Stomach (tissue), 19 donors: ENCODE measurements around the gene PET117. TPM values are rescaled to one million over a fixed set of nuclear protein-coding genes. Genes with fewer than 3 reads are reported as not detected.
A peak's percentile ranks its signal among the peaks of the same experiment; 100 is the strongest.
"Not testable (repeated sequence)": the region's sequence is repeated elsewhere in the genome, so short reads cannot be mapped to it uniquely, and the experiment has no call there.

ENCODE experiments used
- DNase-seq, 2 donors: peaks; one replicate each; pipeline versions ENCODE4 v3.0.0 to v3.0.0-alpha.2; 2013 to 2019
- H3K27ac ChIP-seq, 5 donors: fragments of 200-600 bp in 4 of 5; sonication (generic) in 4 of 5; one replicate each; pipeline ENCODE4 v1.5.1; 2013 to 2019; ENCODE audit warnings: mild to moderate bottlenecking in 1 of 5, moderate library complexity in 1 of 5
- H3K27me3 ChIP-seq, 3 donors: fragments of 200-600 bp; sonication (generic); one replicate each; pipeline ENCODE4 v1.5.1; 2017 to 2019; ENCODE audit warnings: mixed run types in 1 of 3
- H3K36me3 ChIP-seq, 4 donors: fragments of 200-600 bp; sonication (generic); 1 replicate in 3 of 4; 2 replicates in 1 of 4; pipeline ENCODE4 v1.5.1; 2016 to 2019
- H3K4me1 ChIP-seq, 4 donors: fragments of 200-600 bp; sonication (generic); one replicate each; pipeline ENCODE4 v1.5.1; 2016 to 2019
- H3K4me3 ChIP-seq, 4 donors: fragments of 200-600 bp; sonication (generic) in 3 of 4; one replicate each; pipeline ENCODE4 v1.5.1; 2016 to 2019; ENCODE audit warnings: mild to moderate bottlenecking in 1 of 4
- H3K9me3 ChIP-seq, 4 donors: fragments of 200-600 bp; sonication (generic); one replicate each; pipeline ENCODE4 v1.5.1; 2016 to 2019
- EP300 ChIP-seq: sonication (generic); formaldehyde crosslinking; IDR thresholded peaks from one replicate; pipeline ENCODE4 v1.6.1; 2017; ENCODE audit warnings: antibody characterized with exemption
- POLR2A ChIP-seq, 4 donors: fragments of 450-650 bp; IDR thresholded peaks; one replicate each; pipeline ENCODE4 v1.6.1; 2016; ENCODE audit warnings: antibody characterized with exemption in 4 of 4, control low read depth in 2 of 4, mild to moderate bottlenecking in 1 of 4, moderate library complexity in 1 of 4
- POLR2AphosphoS5 ChIP-seq, 3 donors: sonication (generic); formaldehyde crosslinking; IDR thresholded peaks; one replicate each; pipeline ENCODE4 v1.6.1; 2016; ENCODE audit warnings: antibody characterized with exemption in 3 of 3
- WGBS, 5 donors: extraction: QIAGEN DNeasy Blood & Tissue Kit in 3 of 5; methylation state at CpG; one replicate each; pipeline versions ENCODE4 v1.1.5 to v1.1.7; 2013 to 2018; 5-methylcytosine and 5-hydroxymethylcytosine counted together
- intact Hi-C: fragments of 100-400 bp; cut with DNase I; formaldehyde crosslinking; loops from one replicate; pipeline ENCODE4 v1.15.1; 2023; ENCODE audit warnings: low total_unique reads
- long read RNA-seq, 10 donors: transcript quantifications; one replicate each; lab custom pipeline, GENCODE V29; 2026
- polyA plus RNA-seq, 3 donors: library from polyadenylated mRNA; stranded (reverse); fragments of 200-250 nt; gene quantifications; one replicate each; pipeline ENCODE4 v1.2.3, GENCODE V29; 2013
- total RNA-seq, 5 donors: library from RNA; depleted of rRNA; stranded (reverse); fragments of >200 nt; gene quantifications; one replicate each; pipeline versions ENCODE4 v1.1.0 to v1.2.3, GENCODE V29; 2014 to 2016
- TF ChIP-seq, protein P1 (sequence below), 7 experiments: fragments of 450-650 bp in 4 of 7; fragments of 200-600 bp in 3 of 7; sonication (generic) in 3 of 7; IDR thresholded peaks; one replicate each; pipeline ENCODE4 v1.5.1; 2016 to 2019; ENCODE audit warnings: antibody characterized with exemption in 7 of 7, control low read depth in 2 of 7, mild to moderate bottlenecking in 1 of 7
- donor health status: healthy with polysubstance abuse.
- donor health status: Bipolar disorder and iron deficiency.
- donor health status: healthy.

PET117 gene, protein sequence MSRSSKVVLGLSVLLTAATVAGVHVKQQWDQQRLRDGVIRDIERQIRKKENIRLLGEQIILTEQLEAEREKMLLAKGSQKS
- 10 to 100 TPM in 2 of 5 donors, 1 to 10 TPM in 3; 1.2 to 23.5 (median 4.6) TPM for total RNA-seq
- polyA plus RNA-seq, result 10 to 100 TPM; 11.5 to 20.9 (median 19.3) TPM
- long read RNA-seq, donor 1, partial matches to known transcripts, result 0 of 4 reads
- long read RNA-seq, donor 1, other reads (novel, unspliced or antisense), result 0 of 4 reads
- long read RNA-seq, donor 2, partial matches to known transcripts, result 0 of 2 reads
- long read RNA-seq, donor 2, other reads (novel, unspliced or antisense), result 0 of 2 reads
- long read RNA-seq, donor 3, partial matches to known transcripts, result 0 of 3 reads
- long read RNA-seq, donor 3, other reads (novel, unspliced or antisense), result 0 of 3 reads
- long read RNA-seq, donor 4, result 0 reads
- long read RNA-seq, donor 5, transcript PET117-201 (2 exons, 1,141 nt), result major isoform, 6 of 6 reads
- long read RNA-seq, donor 5, partial matches to known transcripts, result 0 of 6 reads
- long read RNA-seq, donor 5, other reads (novel, unspliced or antisense), result 0 of 6 reads
- long read RNA-seq, donor 6, transcript PET117-201 (2 exons, 1,141 nt), result major isoform, 10 of 10 reads
- long read RNA-seq, donor 6, partial matches to known transcripts, result 0 of 10 reads
- long read RNA-seq, donor 6, other reads (novel, unspliced or antisense), result 0 of 10 reads
- long read RNA-seq, donor 7, transcript PET117-201 (2 exons, 1,141 nt), result major isoform, 8 of 8 reads
- long read RNA-seq, donor 7, partial matches to known transcripts, result 0 of 8 reads
- long read RNA-seq, donor 7, other reads (novel, unspliced or antisense), result 0 of 8 reads
- long read RNA-seq, donor 8, transcript PET117-201 (2 exons, 1,141 nt), result major isoform, 9 of 9 reads
- long read RNA-seq, donor 8, partial matches to known transcripts, result 0 of 9 reads
- long read RNA-seq, donor 8, other reads (novel, unspliced or antisense), result 0 of 9 reads
- long read RNA-seq, donor 9, partial matches to known transcripts, result 0 of 2 reads
- long read RNA-seq, donor 9, other reads (novel, unspliced or antisense), result 0 of 2 reads
- long read RNA-seq, donor 10, partial matches to known transcripts, result 0 of 3 reads
- long read RNA-seq, donor 10, other reads (novel, unspliced or antisense), result 0 of 3 reads

DNA sequence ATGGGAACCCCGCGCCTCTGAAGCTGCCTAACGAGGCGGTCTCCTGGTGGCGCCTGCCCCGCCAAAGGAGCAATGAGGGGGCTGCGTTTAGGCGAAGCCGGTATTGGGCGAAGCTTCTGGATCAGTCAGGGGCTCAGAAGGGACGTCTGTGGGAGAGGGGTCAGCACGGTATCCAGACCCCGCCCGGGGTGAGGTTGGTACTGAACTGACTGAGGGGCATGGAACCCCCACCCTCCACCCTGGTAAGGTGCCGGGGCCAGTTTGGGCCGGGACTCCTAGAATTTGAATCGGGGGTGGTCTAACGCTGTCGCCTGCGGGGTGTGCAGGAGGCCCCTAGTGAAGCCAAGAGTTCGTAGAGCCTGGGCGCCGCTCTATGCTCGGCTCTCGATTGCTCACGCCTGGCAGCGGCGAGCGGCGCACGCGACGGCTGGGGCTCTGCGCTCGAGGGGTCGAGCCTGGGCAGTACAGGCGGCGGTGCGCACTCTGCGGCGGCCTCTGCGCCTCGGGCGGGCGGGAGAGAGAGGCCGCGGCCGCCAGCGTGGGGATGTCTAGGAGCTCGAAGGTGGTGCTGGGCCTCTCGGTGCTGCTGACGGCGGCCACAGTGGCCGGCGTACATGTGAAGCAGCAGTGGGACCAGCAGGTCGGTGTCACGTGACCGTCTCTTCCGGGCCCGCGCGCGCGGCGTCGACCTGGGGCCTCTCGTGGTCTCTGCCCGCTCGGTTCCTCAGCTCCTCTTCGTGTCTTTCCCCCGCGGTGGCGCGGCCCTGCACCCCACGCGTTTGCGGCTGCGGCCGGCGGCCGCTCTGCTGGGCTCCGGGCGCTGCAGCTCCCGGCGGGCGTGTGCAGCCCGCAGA is at the start of gene PET117, which contains the start of gene KAT14:
Gene PET117, plus strand, starts transcription at position 452 of the 854 bp plus-strand sequence. Its CDS starts 93 bp downstream, at position 545.
Gene KAT14, plus strand, starts transcription at position 452 of the 854 bp plus-strand sequence. CDS start 4,798 bp downstream, outside the sequence.
- Histone ChIP-seq H3K27ac (peak within 1 kb of the TSS; percentile 83 to 97 (median 96)), H3K4me1 (peaks cover 21 to 56% (median 38%) of the 10 kb centered on the region in 4 donors), H3K4me3 (peak within 1 kb of the TSS; percentile 74 to 98 (median 96)), H3K9me3 (no peaks in the 10 kb centered on the region), H3K27me3 (no peaks in the 10 kb centered on the region), H3K36me3 (peaks cover 1 to 9% (median 7%) of the 10 kb centered on the region in 4 donors)
- 0 to 2% (median 0%) methylated on average over 28 to 87 of the region's 87 CpGs for WGBS, 5 donors
- TF ChIP-seq POLR2AphosphoS5 (IDR thresholded peaks at IDR 0.05), result peak; percentile 83 to 97 (median 90)
- no peak for TF ChIP-seq EP300
- intact Hi-C loops, result no loop called here
- peak; percentile 90 to 98 for DNase-seq

DNA sequence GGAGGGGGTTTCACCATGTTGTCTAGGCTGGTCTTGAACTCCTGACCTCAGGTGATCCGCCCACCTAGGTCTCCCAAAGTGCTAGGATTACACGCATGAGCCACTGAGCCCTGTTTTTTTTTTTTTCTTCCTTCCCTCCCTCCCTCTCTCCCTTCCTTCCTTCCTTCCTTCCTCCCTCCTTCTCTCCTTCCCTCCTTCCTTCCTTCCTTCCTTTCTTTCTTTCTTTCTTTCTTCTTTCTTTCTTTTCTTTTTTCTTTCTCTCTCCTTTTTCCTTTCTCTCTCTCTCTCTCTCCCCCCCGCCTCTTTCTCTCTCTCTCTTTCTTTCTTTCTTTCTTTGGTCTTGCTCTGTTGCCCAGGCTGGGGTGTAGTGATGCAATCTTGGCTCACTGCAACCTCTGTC is 49.4 kb upstream of the PET117 start:
- H3K4me1 ChIP-seq, H3K9me3 ChIP-seq, intact Hi-C loops, H3K36me3 ChIP-seq, H3K27ac ChIP-seq, DNase-seq, H3K4me3 ChIP-seq: not testable (repeated sequence)
- peaks cover 0 to 12% (median 0%) of the 10 kb centered on the region in 3 donors for H3K27me3 ChIP-seq
- 80 to 94% (median 90%) methylated on average over 3 of the region's 3 CpGs for WGBS, 5 donors

DNA sequence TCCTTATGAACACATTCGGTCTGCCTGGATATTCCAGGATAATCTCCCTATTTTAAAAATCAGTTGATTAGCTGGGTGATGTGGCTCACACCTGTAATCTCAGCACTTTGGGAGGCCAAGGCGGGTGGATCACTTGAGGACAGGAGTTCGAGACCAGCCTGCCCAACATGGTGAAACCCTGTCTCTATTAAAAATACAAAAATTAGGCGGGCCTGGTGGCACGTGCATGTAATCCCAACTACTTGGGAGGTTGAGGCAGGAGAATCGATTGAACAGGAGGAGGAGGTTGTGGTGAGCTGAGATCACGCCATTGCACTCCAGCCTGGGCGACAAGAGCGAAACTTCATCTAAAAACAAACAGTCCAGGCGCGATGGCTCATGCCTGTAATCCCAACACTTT is 48.8 kb upstream of the PET117 start:
- H3K36me3 ChIP-seq, H3K4me1 ChIP-seq, DNase-seq, H3K9me3 ChIP-seq, H3K27ac ChIP-seq, intact Hi-C loops, H3K4me3 ChIP-seq: not testable (repeated sequence)
- 92 to 94% (median 94%) methylated on average over 11 of the region's 11 CpGs for WGBS, 5 donors
- peaks cover 0 to 14% (median 0%) of the 10 kb centered on the region in 3 donors for H3K27me3 ChIP-seq

DNA sequence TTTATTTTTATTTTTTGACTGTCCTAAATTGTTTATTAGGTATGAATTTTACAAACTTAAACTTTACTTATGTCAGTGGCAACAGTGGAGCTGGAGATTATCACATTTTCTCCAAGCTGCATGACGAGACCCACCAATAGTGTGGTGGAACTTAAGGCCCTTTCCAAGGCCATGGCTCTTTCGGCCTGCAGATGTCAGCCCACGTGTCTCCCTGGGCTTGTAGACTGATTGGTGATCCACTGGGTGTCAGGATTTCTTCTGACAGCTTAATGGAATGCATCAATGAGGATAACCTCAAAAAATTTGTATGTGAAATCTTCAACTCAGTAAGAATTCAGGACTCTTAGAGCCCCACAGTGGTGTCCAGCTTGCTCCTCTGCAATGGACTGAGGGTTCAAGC is 47.6 kb upstream of the PET117 start:
- Histone ChIP-seq H3K27me3 (peaks cover 0 to 14% (median 0%) of the 10 kb centered on the region in 3 donors), H3K4me1 (peaks cover 0 to 7% (median 2%) of the 10 kb centered on the region in 4 donors), H3K36me3 (no peaks in the 10 kb centered on the region), H3K27ac (no peak overlapping the region), H3K9me3 (no peaks in the 10 kb centered on the region), H3K4me3 (no peak overlapping the region)
- intact Hi-C loops, result no loop called here
- WGBS, 5 donors, result 51 to 75% (median 63%) methylated on average over 3 of the region's 3 CpGs
- no peak for DNase-seq
- TF ChIP-seq POLR2A (IDR thresholded peaks at IDR 0.05), result no peak
- TF ChIP-seq POLR2AphosphoS5 (IDR thresholded peaks at IDR 0.05), result no peak
- TF ChIP-seq, protein P1, sequence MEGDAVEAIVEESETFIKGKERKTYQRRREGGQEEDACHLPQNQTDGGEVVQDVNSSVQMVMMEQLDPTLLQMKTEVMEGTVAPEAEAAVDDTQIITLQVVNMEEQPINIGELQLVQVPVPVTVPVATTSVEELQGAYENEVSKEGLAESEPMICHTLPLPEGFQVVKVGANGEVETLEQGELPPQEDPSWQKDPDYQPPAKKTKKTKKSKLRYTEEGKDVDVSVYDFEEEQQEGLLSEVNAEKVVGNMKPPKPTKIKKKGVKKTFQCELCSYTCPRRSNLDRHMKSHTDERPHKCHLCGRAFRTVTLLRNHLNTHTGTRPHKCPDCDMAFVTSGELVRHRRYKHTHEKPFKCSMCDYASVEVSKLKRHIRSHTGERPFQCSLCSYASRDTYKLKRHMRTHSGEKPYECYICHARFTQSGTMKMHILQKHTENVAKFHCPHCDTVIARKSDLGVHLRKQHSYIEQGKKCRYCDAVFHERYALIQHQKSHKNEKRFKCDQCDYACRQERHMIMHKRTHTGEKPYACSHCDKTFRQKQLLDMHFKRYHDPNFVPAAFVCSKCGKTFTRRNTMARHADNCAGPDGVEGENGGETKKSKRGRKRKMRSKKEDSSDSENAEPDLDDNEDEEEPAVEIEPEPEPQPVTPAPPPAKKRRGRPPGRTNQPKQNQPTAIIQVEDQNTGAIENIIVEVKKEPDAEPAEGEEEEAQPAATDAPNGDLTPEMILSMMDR (IDR thresholded peaks at IDR 0.05), result no peak
- TF ChIP-seq EP300, result no peak

DNA sequence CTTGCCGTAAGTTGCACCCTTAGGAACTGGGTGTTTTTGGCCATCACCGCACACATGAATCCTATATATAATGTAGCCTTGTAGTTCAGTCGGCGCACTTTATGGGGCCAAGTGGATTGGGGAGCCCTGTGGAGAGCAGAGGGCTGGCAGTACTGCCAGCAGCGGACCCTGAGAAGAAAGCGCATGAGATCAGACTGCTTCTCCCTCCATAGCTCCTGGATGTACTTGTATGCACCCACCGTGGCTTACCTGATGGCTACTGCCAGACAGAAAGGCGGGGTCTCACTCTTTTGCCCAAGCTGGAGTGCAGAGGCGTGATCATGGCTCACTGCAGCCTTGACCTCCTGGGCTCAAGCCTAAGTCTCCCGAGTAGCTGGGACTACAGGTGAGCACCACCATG is 47.2 kb upstream of the PET117 start:
- WGBS, 5 donors, result 87 to 95% (median 94%) methylated on average over 9 to 10 of the region's 10 CpGs
- H3K36me3 ChIP-seq, result no peaks in the 10 kb centered on the region
- no peak overlapping the region for H3K4me3 ChIP-seq
- TF ChIP-seq POLR2AphosphoS5 (IDR thresholded peaks at IDR 0.05), result no peak
- TF ChIP-seq POLR2A (IDR thresholded peaks at IDR 0.05), result no peak
- TF ChIP-seq EP300, result no peak
- TF ChIP-seq, protein P1 (IDR thresholded peaks at IDR 0.05), result no peak
- no peak overlapping the region for H3K27ac ChIP-seq
- peaks cover 0 to 14% (median 0%) of the 10 kb centered on the region in 3 donors for H3K27me3 ChIP-seq
- peaks cover 0 to 7% (median 2%) of the 10 kb centered on the region in 4 donors for H3K4me1 ChIP-seq
- no peaks in the 10 kb centered on the region for H3K9me3 ChIP-seq
- intact Hi-C loops, result no loop called here
- DNase-seq, result no peak
